Measurements from ENCODE around the gene KRTAP1-4.

- TF ChIP-seq POLR2A (IDR thresholded peaks at IDR 0.05) (no peak), CTCF (IDR thresholded peaks at IDR 0.05) (no peak)
Measured at GRCh38 chr17:41004397-41004796, 25.6 kb downstream of the KRTAP1-4 start.

Measured in uterus (tissue), 2 donors.